Activated CD8-positive, alpha-beta memory T cell treated with anti-CD3 and anti-CD28 coated beads, Interleukin-2, amount 10 ng/mL, durations not matched to agents 7 days and 5 days (primary cell): ENCODE data around the gene PRKACA. TPM values are rescaled to one million over a fixed set of nuclear protein-coding genes. Genes with fewer than 3 reads are reported as not detected.

Experiments used
- ATAC-seq: fragments of 150-1000 bp; cut with Tn5 transposase; one replicate; pipeline ENCODE4 v1.10.0; 2021; ENCODE audit warnings: moderate library complexity
- CTCF ChIA-PET: fragments of 350-600 bp; sonication (Branson Sonifier 250); formaldehyde crosslinking; loops from one replicate; lab custom pipeline; 2021; ENCODE audit warnings: antibody characterized with exemption; lab: Charles Lee
- DNase-seq: peaks from one replicate; pipeline ENCODE4 v3.0.0-alpha.2; 2020
- H3K27ac Mint-ChIP-seq: one replicate; pipeline ENCODE4 v1.8.0; 2021; ENCODE audit warnings: mild to moderate bottlenecking, mixed read lengths
- H3K27me3 Mint-ChIP-seq: one replicate; pipeline ENCODE4 v1.8.0; 2021; ENCODE audit warnings: mixed read lengths
- H3K36me3 Mint-ChIP-seq: one replicate; pipeline ENCODE4 v1.8.0; 2021; ENCODE audit warnings: mild to moderate bottlenecking, mixed read lengths
- H3K4me1 Mint-ChIP-seq: one replicate; pipeline ENCODE4 v1.8.0; 2021; ENCODE audit warnings: mixed read lengths
- H3K4me3 Mint-ChIP-seq: one replicate; pipeline ENCODE4 v1.8.0; 2021; ENCODE audit warnings: mild to moderate bottlenecking, moderate library complexity, mixed read lengths
- H3K9me3 Mint-ChIP-seq: one replicate; pipeline ENCODE4 v1.8.0; 2022; ENCODE audit warnings: low read depth, mixed read lengths
- total RNA-seq, 2 experiments: library from RNA; stranded (reverse); gene quantifications; one replicate each; pipeline ENCODE4 v1.2.3, GENCODE V29; 2021

The PRKACA gene
- total RNA-seq, 2 experiments from 2014 or later = 42.3 to 65.4 TPM

- H3K27ac Mint-ChIP-seq = peak overlapping the region; percentile 52
- no peak overlapping the region for H3K4me3 Mint-ChIP-seq
- H3K36me3 Mint-ChIP-seq = peaks cover 17% of the 10 kb centered on the region
- CTCF ChIA-PET = interaction anchor here (0.9 kb wide), 1 partner anchor 239 kb away, joined by 3 read pairs; no protein-coding TSS in a partner anchor
- no peak for ATAC-seq
- no peaks in the 10 kb centered on the region for H3K27me3 Mint-ChIP-seq
- no peaks in the 10 kb centered on the region for H3K9me3 Mint-ChIP-seq
- H3K4me1 Mint-ChIP-seq = peaks cover 31% of the 10 kb centered on the region
- DNase-seq = no peak
Measured at GRCh38 chr19:14119644-14120496, 2.3 kb upstream of the PRKACA start.

DNA sequence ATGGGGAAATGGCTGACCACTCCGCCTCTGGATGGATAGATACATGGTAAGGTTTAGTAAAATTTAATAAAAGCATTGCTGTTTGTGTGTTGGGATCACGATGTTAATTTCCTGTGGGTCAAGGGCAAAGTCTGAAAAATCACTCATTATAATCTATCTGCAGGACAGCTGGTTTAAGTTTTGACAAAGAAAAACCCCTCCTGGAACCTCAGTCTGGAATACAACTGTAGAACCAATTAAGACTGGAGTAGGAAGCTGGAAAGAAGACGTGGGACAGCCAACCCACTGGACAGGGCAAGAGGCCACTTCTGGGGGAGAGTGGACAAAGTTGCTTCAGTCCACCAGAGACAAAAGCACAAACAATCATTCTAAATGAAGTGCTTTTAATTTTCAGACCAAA is 1.6 kb upstream of the PRKACA start:
- DNase-seq = no peak
- ATAC-seq = no peak
- Mint-ChIP-seq H3K27me3 (no peaks in the 10 kb centered on the region), H3K36me3 (peaks cover 12% of the 10 kb centered on the region), H3K9me3 (no peaks in the 10 kb centered on the region), H3K27ac (peak overlapping the region; percentile 39), H3K4me3 (peak overlapping the region; percentile 77), H3K4me1 (peaks cover 35% of the 10 kb centered on the region)
- CTCF ChIA-PET = interaction anchor here (0.9 to 1.0 kb wide), 2 partner anchors 17 to 240 kb away, joined by 3 to 4 read pairs; partner anchors contain the start of gene ASF1B

- ATAC-seq = no peak
- CTCF ChIA-PET = interaction anchor here (0.8 to 6.3 kb wide), 6 partner anchors 13 to 241 kb away, joined by 3 to 59 read pairs (median 4); partner anchors contain the start of genes ASF1B and MISP3
- peak overlapping the region; percentile 77 for H3K4me3 Mint-ChIP-seq
- no peaks in the 10 kb centered on the region for H3K9me3 Mint-ChIP-seq
- peak overlapping the region; percentile 47 for H3K27ac Mint-ChIP-seq
- H3K36me3 Mint-ChIP-seq = peaks cover 11% of the 10 kb centered on the region
- DNase-seq = peak; percentile 52
- no peaks in the 10 kb centered on the region for H3K27me3 Mint-ChIP-seq
- H3K4me1 Mint-ChIP-seq = peaks cover 38% of the 10 kb centered on the region
Measured at GRCh38 chr19:14118165-14119051, 846 bp upstream of the PRKACA start.

GRCh38 chr19:14116918-14117578 is 514 bp downstream of the PRKACA start:
- DNase-seq (peak; percentile 52), ATAC-seq (peak; percentile 1)
- H3K36me3 Mint-ChIP-seq = peaks cover 4% of the 10 kb centered on the region

DNA sequence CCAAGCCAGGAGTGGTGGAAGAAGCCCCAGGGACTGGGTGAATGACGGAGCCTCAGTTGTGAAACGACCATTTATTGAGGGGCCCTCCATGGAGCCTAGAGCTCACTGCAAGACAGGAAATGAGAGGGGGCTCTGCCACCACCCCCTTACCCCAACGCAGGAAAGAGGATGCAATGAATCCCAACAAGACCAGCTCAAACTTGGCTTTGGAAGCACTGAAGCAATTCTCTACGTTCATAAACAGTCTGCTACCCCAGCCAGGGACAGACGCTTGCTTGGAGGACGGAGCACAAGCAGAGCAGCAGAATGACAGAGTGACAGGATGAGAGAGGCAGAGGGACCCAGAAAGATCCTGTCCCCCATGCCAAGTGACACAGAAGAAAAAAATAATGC is 1.0 kb downstream of the PRKACA start:
- DNase-seq (no peak), ATAC-seq (no peak)
- H3K9me3 Mint-ChIP-seq = no peaks in the 10 kb centered on the region
- CTCF ChIA-PET = interaction anchor here (1.4 to 6.3 kb wide), 5 partner anchors 15 to 236 kb away, joined by 3 to 59 read pairs (median 12); partner anchors contain the start of gene ASF1B
- peaks cover 47% of the 10 kb centered on the region for H3K4me1 Mint-ChIP-seq
- H3K27me3 Mint-ChIP-seq = no peaks in the 10 kb centered on the region
- H3K27ac Mint-ChIP-seq = peak overlapping the region; percentile 21
- H3K4me3 Mint-ChIP-seq = peak overlapping the region; percentile 77
- H3K36me3 Mint-ChIP-seq = peaks cover 2% of the 10 kb centered on the region

More at GRCh38 chr19:14116918-14117578, 514 bp downstream of the PRKACA start:
- Mint-ChIP-seq H3K27ac (peak overlapping the region; percentile 21), H3K4me1 (peaks cover 45% of the 10 kb centered on the region), H3K9me3 (no peaks in the 10 kb centered on the region), H3K27me3 (no peaks in the 10 kb centered on the region), H3K4me3 (peak overlapping the region; percentile 77)
- CTCF ChIA-PET = interaction anchor here (0.7 to 6.3 kb wide), 6 partner anchors 15 to 231 kb away, joined by 3 to 59 read pairs (median 4); partner anchors contain the start of gene ASF1B

GRCh38 chr19:14115756-14116155 is 1.8 kb downstream of the PRKACA start:
- Mint-ChIP-seq H3K27ac (no peak overlapping the region), H3K4me3 (peak overlapping the region; percentile 77), H3K9me3 (no peaks in the 10 kb centered on the region), H3K27me3 (no peaks in the 10 kb centered on the region), H3K36me3 (no peaks in the 10 kb centered on the region), H3K4me1 (peaks cover 47% of the 10 kb centered on the region)
- ATAC-seq = no peak
- DNase-seq = no peak
- CTCF ChIA-PET = interaction anchor here (0.7 to 6.3 kb wide), 13 partner anchors 9 to 390 kb away, joined by 3 to 59 read pairs (median 4); partner anchors contain the start of gene ASF1B

DNA sequence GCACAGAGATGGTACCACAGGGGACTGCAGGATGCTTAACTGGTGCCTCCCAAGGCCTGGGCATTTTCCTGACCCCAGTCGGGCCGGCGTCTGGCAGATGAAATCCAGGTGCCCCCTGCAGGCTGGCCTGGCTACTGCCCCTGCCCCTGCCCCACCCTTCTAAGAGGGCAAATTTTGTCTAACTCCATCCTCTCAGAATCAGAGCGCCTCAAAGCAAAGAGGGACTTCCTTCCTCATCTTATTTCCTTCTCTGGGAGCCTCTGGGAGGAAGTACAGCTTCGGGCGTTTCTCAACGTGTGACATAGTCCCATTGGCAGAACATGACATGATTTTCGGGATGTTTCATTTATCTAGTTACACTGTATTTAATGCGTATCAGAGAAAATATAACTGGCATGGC is 2.7 kb downstream of the PRKACA start:
- H3K36me3 Mint-ChIP-seq = no peaks in the 10 kb centered on the region
- DNase-seq (peak; percentile 70), ATAC-seq (no peak)
- H3K4me3 Mint-ChIP-seq = no peak overlapping the region
- no peaks in the 10 kb centered on the region for H3K9me3 Mint-ChIP-seq
- no peaks in the 10 kb centered on the region for H3K27me3 Mint-ChIP-seq
- H3K4me1 Mint-ChIP-seq = peaks cover 47% of the 10 kb centered on the region
- CTCF ChIA-PET = interaction anchor here (0.7 to 6.3 kb wide), 20 partner anchors 10 to 391 kb away, joined by 3 to 59 read pairs (median 4); partner anchors contain the start of genes ASF1B and IL27RA
- H3K27ac Mint-ChIP-seq = no peak overlapping the region

DNA sequence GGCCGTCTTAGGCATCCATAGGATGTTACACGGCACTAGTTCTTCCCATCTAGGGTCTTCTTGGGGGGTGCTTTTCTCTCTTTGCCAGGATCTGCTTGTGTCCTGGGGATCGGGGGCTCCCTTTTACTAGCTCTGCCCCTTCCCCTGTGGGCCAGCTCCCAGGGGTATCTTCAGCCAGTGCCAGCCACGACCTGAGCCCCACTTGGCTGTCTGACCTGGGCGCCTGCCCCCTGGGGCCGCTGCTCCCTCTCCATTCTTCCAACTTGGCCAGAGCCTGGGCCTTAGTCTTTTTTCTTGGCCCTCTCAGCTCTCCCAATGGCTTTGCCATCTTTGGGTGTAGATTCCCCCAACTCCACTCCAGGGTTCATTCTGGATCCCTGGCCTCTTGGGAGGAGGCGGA is 3.1 kb downstream of the PRKACA start:
- ATAC-seq (no peak), DNase-seq (no peak)
- H3K4me3 Mint-ChIP-seq = no peak overlapping the region
- peaks cover 47% of the 10 kb centered on the region for H3K4me1 Mint-ChIP-seq
- CTCF ChIA-PET = interaction anchor here (0.8 to 6.3 kb wide), 19 partner anchors 10 to 247 kb away, joined by 3 to 59 read pairs (median 5); partner anchors contain the start of genes ASF1B and IL27RA
- H3K27me3 Mint-ChIP-seq = no peaks in the 10 kb centered on the region
- no peak overlapping the region for H3K27ac Mint-ChIP-seq
- H3K36me3 Mint-ChIP-seq = no peaks in the 10 kb centered on the region
- no peaks in the 10 kb centered on the region for H3K9me3 Mint-ChIP-seq

- Mint-ChIP-seq H3K9me3 (no peaks in the 10 kb centered on the region), H3K27ac (no peak overlapping the region), H3K4me3 (no peak overlapping the region), H3K4me1 (peaks cover 44% of the 10 kb centered on the region), H3K36me3 (no peaks in the 10 kb centered on the region), H3K27me3 (no peaks in the 10 kb centered on the region)
- peak; percentile 69 for DNase-seq
- CTCF ChIA-PET = interaction anchor here (0.8 to 6.3 kb wide), 20 partner anchors 9 to 247 kb away, joined by 3 to 59 read pairs (median 5); partner anchors contain the start of genes ASF1B and IL27RA
- ATAC-seq = no peak
Measured at GRCh38 chr19:14113762-14114414, 3.7 kb downstream of the PRKACA start.

DNA sequence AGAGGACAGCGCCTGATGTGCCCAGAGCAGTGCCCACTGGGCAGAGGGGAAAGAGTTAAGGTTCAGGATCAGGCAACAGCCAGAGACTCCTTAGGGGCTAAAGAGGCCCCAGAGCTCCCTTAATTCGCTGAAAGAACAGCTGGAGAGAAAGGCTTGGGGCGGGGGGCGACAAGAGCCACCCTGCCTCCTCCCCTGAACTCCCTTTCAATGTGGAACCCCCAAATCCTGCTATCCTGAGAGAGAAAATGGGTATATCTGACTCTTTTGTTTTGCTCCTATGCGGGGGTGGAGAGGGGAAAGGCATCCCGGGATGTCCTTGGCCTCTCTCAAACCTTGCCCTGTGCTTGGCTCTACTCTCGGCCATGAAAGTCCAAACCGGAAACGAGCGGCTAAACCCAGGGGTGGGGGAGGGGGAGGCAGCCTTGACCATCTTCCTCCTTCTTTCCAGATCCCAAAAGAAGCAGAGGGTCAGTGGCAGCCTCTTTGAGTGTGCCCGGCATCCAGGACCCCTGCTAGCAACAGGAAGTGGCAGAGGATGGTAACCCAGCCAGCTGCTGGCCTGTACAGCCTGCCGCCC is 4.7 kb downstream of the PRKACA start:
- CTCF ChIA-PET = interaction anchor here (0.7 to 6.3 kb wide), 7 partner anchors 8 to 232 kb away, joined by 3 to 59 read pairs (median 8); partner anchors contain the start of gene ASF1B
- H3K36me3 Mint-ChIP-seq = no peaks in the 10 kb centered on the region
- H3K4me1 Mint-ChIP-seq = peaks cover 38% of the 10 kb centered on the region
- H3K27me3 Mint-ChIP-seq = no peaks in the 10 kb centered on the region
- H3K4me3 Mint-ChIP-seq = no peak overlapping the region
- H3K27ac Mint-ChIP-seq = no peak overlapping the region
- DNase-seq = no peak
- ATAC-seq = no peak
- no peaks in the 10 kb centered on the region for H3K9me3 Mint-ChIP-seq

GRCh38 chr19:14112051-14112808 is 5.3 kb downstream of the PRKACA start:
- DNase-seq = no peak
- no peaks in the 10 kb centered on the region for H3K36me3 Mint-ChIP-seq

More at GRCh38 chr19:14112051-14112808, 5.3 kb downstream of the PRKACA start:
- Mint-ChIP-seq H3K27ac (no peak overlapping the region), H3K27me3 (no peaks in the 10 kb centered on the region), H3K9me3 (no peaks in the 10 kb centered on the region), H3K4me1 (peaks cover 37% of the 10 kb centered on the region), H3K4me3 (no peak overlapping the region)
- no peak for ATAC-seq
- CTCF ChIA-PET = interaction anchor here (0.7 to 6.3 kb wide), 2 partner anchors 23 to 52 kb away, joined by 3 to 59 read pairs; partner anchors contain the start of gene ASF1B
